ENCODE results near the gene RAPGEF2.

Gene RAPGEF2

GRCh38 chr4:159197260-159197884 lies 94.5 kb downstream of the RAPGEF2 start:
- no peak for DNase-seq (ENCODE audit: low read depth)

GRCh38 chr4:159197885-159198269 lies 95.0 kb downstream of the RAPGEF2 start:
- no peak for DNase-seq (ENCODE audit: low read depth)

- no peak for DNase-seq (ENCODE audit: low read depth)
Observed at GRCh38 chr4:159199826-159200225, 96.9 kb downstream of the RAPGEF2 start.

GRCh38 chr4:159201168-159201567 lies 98.3 kb downstream of the RAPGEF2 start:
- no peak for DNase-seq (ENCODE audit: low read depth)

GRCh38 chr4:159204566-159204965 lies 101.7 kb downstream of the RAPGEF2 start:
- no peak for DNase-seq (ENCODE audit: low read depth)

GRCh38 chr4:159205466-159205865 lies 102.6 kb downstream of the RAPGEF2 start:
- DNase-seq (ENCODE audit: low read depth) = no peak

GRCh38 chr4:159206427-159206871 lies 103.6 kb downstream of the RAPGEF2 start:
- DNase-seq (ENCODE audit: low read depth) = no peak

- no peak for DNase-seq (ENCODE audit: low read depth)
Observed at GRCh38 chr4:159209249-159209648, 106.4 kb downstream of the RAPGEF2 start.

- DNase-seq (ENCODE audit: low read depth) = no peak
Observed at GRCh38 chr4:159210975-159211374, 108.1 kb downstream of the RAPGEF2 start.

- no peak for DNase-seq (ENCODE audit: low read depth)
Observed at GRCh38 chr4:159212675-159213293, 109.9 kb downstream of the RAPGEF2 start.

- no peak for DNase-seq (ENCODE audit: low read depth)
Observed at GRCh38 chr4:159216834-159217233, 114.0 kb downstream of the RAPGEF2 start.

- no peak for DNase-seq (ENCODE audit: low read depth)
Observed at GRCh38 chr4:159219862-159220261, 117.0 kb downstream of the RAPGEF2 start.

GRCh38 chr4:159220353-159220752 lies 117.5 kb downstream of the RAPGEF2 start:
- no peak for DNase-seq (ENCODE audit: low read depth)

- no peak for DNase-seq (ENCODE audit: low read depth)
Observed at GRCh38 chr4:159221280-159221679, 118.4 kb downstream of the RAPGEF2 start.

- DNase-seq (ENCODE audit: low read depth) = no peak
Observed at GRCh38 chr4:159222043-159222552, 119.2 kb downstream of the RAPGEF2 start.

- DNase-seq (ENCODE audit: low read depth) = no peak
Observed at GRCh38 chr4:159224408-159224807, 121.5 kb downstream of the RAPGEF2 start.

- DNase-seq (ENCODE audit: low read depth) = no peak
Observed at GRCh38 chr4:159227378-159227777, 124.5 kb downstream of the RAPGEF2 start.

- no peak for DNase-seq (ENCODE audit: low read depth)
Observed at GRCh38 chr4:159227984-159228383, 125.1 kb downstream of the RAPGEF2 start.

GRCh38 chr4:159229164-159229563 lies 126.3 kb downstream of the RAPGEF2 start:
- DNase-seq (ENCODE audit: low read depth) = no peak

- DNase-seq (ENCODE audit: low read depth) = no peak
Observed at GRCh38 chr4:159232465-159233106, 129.7 kb downstream of the RAPGEF2 start.

GRCh38 chr4:159235779-159236368 lies 133.0 kb downstream of the RAPGEF2 start:
- no peak for DNase-seq (ENCODE audit: low read depth)

- no peak for DNase-seq (ENCODE audit: low read depth)
Observed at GRCh38 chr4:159237975-159238374, 135.1 kb downstream of the RAPGEF2 start.

GRCh38 chr4:159238631-159239030 lies 135.8 kb downstream of the RAPGEF2 start:
- no peak for DNase-seq (ENCODE audit: low read depth)
